GM19193 (cell line): ENCODE results near the gene HYPK.

Source experiments
- POLR2A ChIP-seq: IDR thresholded peaks from 4 replicates; pipeline ENCODE4 v1.6.1; 2011; ENCODE audit not compliant: insufficient read depth, insufficient read length; ENCODE audit errors: extremely low read depth

Gene HYPK

DNA sequence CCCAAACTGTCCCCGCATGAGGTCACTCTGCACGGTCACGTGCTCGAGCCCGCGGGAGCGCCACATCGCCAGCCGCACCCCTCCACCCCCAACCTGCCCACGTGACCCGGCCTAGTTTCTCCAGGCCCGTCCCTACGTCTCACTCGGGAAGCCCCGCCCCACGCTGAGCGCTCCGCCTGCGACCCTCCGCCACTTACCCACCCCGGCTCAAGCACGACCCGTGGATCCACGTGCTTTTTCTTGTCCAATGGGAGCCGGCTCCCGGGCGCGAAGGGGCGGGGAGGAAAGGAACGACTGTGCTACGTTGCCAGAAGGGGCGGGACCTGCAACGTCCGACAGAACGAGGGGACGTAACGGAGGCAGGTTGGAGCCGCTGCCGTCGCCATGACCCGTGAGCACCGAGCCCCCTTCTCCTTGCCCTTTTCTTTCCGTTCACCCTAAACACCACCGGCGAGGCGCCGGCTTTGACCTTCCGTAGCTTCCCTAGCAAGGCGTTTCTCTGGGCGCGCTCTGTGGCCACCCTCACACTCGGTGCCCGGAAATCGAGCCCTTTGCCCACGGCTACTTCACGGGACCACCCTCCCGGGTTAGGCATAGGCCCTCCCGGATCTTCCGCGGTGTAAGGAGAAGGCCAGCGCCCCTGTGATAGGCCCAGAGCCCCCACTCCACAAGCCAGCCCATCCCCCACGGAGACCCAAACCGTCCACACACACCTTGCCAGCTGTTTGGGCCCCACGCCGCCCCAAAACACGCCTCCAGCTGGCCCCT, 8.2 kb upstream of the HYPK start, which contains the start of gene SERF2:
TSS of gene SERF2 (plus strand) at position 328 of the 768 bp plus-strand sequence. CDS start at position 385, 57 bp downstream.
- TF ChIP-seq POLR2A, result peak; percentile 95

DNA sequence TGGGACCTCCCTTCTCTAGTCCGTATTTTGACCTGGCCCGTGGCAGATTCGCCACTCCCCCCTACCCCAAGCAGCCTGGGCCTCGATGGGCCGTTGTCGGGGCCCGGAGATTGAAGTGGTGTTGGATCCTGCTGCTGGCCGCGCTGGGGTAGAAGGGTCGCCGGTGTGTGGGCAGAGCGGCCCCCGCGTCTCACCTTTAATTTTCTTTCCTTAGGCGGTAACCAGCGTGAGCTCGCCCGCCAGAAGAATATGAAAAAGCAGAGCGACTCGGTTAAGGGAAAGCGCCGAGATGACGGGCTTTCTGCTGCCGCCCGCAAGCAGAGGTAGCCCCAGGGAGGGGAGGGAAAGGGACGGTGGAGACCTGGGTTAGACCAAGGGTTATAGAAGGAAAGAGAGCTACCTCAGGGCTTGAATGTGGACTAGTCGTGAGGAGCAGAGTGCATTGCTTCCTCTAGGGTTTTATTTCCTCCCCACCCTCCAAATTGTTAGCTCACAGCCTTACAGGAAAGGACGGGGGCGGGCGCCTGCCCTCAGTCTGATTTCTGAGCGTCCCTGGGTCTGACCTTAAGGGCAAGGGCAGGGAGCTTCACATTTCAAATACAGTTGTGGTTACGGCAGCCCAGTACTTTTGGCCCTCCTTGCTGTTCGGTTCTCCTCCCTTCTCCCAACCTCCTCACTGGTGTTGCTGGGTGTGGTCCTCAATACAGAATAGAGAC, 7.5 kb upstream of the HYPK start:
- no peak for TF ChIP-seq POLR2A

DNA sequence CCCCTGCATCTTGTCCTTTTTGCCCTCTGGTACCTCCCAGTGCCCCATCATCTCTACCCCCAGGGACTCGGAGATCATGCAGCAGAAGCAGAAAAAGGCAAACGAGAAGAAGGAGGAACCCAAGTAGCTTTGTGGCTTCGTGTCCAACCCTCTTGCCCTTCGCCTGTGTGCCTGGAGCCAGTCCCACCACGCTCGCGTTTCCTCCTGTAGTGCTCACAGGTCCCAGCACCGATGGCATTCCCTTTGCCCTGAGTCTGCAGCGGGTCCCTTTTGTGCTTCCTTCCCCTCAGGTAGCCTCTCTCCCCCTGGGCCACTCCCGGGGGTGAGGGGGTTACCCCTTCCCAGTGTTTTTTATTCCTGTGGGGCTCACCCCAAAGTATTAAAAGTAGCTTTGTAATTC, 6.8 kb upstream of the HYPK start:
- TF ChIP-seq POLR2A, result no peak

DNA sequence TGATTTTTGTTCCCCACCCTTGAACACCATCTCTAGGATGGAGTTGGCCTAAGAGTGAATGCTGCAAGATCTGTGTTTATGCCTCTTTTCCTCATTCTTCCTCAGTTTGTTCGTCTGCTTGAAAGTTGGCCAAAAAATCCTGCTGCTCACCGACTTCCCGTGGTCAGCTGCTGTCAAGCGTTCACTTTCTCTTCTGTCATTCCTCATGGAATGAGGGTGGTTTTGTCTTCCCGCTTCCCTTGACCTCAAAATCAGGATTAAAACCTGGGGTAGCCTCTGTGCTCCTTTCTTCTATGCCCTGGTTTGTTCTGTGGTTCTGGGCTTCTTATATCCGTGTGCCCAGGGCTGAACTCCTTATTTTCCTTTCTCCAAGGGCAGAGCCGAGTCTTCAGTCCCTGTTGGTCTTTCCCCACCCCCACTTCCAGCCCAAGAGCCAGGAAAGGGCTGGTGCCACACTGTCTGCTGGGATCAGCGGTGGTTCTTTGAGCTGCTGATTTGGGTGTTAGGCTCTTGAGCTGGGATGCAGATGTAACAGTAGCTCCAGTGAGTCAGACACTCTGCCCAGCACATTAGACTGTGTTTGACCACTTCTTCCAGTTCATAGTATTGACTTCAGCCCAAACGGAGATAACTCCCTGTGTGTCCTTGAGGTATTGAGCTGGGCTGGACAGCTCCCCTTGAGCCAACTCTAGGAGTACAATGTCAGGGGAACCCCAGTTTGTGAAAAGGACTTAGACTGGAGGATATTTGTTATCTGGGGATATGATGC, 5.9 kb upstream of the HYPK start:
- no peak for TF ChIP-seq POLR2A

DNA sequence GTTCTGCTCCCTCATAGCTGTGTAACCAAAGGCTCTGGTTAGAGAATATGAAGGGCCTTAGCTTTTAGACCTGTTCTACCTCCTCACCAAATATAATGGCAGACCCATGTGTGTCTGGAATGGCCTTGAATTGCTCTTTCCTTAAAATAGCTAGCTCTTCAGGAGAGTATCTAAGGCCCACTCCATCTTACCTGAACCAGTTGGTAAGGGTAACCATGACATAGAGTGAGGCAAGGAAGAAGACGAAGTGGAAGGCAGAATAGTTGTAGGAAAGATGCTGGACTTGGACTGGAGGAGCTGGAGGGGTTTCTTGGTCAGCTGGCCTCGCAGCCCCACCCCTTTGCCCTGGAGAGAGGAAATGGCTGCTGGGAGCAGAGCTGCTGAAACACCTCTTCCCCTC, 5.2 kb upstream of the HYPK start:
- TF ChIP-seq POLR2A, result no peak

DNA sequence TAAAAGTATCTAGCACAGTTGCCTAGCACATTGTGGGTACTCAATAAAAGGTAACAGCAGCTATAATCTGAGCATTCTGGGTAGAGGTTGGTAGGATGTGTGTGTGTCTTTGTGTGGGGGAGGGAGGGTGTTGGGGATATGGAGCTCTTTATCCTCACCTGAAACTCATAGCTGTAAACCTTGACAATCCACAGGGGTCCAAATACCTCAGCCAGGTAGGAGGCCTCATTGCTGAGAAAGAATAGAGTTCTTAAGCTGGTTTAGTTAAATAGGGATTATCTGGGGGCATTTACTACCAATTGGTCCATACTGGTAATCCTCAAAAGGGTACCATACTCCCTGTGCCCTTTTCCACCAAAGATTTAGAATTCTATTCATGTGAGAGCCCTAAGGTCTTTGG, 4.4 kb upstream of the HYPK start:
- no peak for TF ChIP-seq POLR2A

DNA sequence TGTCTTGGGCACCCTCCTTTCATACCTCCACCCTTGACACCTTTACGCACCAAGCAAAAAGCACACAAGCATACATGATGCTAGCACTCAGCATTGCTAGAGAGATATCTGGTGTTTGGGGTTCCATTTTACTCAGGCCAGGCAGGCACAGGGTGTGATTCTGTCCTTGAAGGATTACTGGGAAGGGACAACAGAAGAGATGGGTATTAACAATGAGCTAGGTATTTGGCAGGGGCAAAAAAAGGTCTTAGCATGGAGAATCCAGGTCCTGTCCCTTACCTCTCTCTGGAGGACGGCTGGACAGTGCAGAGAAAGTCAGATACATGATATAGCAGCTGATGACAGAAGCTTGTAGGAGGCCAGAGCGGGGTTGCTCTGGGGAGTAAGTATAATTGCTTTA, 3.8 kb upstream of the HYPK start:
- no peak for TF ChIP-seq POLR2A

DNA sequence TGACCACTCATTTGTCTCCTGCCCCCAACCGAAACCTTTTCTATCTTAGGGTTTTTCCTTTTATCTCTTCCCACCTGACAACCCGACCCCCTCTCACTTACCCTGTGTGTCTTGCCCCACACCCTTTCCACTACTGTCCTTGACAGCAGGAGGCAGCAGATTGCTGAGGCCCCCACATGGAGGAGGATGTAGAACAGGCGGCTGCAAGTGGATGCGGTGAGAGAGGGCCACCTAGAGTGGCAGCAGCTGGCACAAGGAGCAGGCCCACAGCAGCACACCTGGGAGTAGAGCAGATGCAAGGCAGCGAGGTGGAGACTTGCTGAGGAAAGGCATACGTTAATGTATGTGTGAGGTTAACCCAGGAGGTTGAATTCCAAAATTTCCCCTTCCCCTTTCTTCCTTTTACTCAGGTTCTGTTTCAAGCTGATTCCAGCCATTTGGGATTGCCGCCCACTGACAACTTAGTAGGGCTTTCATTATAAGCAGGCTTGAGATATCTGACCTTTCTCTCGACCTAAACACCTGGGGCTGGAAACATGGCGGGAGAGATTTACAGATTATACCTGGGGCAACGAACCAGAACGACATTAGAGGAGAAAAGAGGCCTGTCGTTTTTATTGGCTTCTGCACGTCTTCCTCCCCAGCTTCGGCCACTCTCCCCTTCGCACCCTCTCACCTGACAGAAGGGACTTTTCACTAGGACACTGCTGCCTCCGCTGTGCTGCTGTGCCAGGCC, 1.0 kb upstream of the HYPK start:
- no peak for TF ChIP-seq POLR2A

DNA sequence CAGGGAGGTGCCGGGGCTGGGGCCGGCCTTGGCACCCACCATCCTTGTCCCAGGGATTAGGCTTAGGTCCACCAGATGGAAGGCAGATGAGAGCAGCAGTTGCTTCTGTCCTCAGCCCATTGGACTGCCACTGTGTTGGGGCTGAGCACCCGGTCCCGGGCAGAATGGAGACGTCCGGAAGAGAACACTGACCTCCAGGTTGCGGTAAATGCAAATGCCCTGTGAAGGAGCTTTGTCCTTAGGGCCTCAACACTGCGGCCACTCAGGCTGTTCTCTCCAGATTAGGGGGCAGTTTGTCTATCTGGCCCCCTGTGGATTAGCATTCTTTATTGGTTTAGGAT, 484 bp upstream of the HYPK start, which contains the start of gene SERINC4:
TSS of gene SERINC4 (minus strand) at position 276 of the 341 bp plus-strand sequence. CDS start at position 42, 234 bp downstream.
- TF ChIP-seq POLR2A, result no peak

DNA sequence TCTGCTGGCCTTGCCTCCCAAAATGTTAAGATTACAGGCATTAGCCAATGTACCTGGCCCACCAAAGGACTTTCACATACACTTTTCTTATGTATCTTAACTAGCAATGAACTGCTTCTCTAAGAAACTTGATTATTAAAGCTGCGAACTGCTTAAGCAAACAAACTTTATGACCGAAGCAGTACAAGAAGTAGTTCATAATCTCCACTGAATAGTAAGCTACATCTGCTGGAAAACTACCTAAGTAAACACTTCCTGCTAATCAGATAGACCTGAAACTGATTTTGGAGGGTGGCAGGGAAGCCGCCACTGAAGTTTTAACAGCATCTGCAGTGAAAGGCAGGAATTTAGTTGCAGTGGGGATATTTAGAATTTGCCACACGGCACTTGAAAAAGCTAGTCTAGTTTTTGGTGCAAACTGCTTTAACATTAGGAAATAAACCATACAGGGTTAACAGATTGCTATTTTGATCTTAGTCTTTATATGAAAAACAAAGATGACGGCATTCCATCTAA, 8.1 kb downstream of the HYPK start:
- TF ChIP-seq POLR2A, result no peak

DNA sequence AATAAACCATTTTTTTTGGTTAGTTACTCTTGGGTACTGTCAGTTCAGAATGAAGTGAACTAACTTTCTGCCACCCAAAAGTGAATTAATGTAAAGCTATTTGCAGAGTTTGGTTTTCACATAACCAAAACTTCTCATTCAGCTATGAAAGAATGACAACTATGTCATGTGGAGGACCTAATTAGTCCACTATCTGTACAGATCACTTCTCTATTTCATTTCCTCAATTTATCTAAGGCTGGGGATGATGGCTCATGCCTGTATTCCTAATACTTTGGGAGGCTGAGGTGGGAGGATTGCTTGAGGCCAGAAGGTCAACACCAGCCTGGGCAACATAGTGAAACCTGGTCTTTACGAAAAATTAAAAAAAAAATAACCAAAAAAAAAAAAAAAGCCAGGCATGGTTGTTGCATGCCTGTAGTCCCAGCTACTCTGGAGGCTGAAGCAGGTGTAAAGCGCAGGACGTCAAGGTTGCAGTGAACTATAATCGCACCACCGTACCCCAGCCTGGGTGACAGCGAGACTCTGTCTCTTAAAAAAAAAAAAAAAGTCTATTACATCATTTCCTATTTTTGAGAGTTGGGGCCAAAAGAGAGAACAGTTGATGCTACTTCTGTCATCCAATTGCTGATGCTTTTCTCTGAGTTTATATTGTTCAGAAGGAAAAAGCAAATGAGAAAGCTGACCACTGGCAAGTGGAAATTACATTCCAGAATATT, 8.7 kb downstream of the HYPK start:
- no peak for TF ChIP-seq POLR2A

DNA sequence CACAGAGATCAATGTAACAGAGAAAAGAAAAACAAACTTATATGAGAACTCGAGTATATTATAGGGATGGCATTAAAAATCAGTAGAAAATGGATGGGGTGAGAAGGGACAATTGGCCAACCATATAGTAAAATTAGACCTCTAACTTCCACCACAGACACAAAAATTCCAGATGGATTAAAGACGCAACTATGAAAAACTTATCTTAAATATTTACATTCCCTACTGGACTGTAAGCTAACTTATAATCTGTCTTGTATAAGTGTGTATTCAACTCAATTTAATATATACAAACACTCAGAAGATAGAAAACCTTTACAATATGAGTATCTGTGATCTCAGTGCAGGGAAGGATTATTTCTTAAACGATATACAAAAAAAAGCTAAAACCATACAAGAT, 21.1 kb downstream of the HYPK start:
- TF ChIP-seq POLR2A, result no peak

DNA sequence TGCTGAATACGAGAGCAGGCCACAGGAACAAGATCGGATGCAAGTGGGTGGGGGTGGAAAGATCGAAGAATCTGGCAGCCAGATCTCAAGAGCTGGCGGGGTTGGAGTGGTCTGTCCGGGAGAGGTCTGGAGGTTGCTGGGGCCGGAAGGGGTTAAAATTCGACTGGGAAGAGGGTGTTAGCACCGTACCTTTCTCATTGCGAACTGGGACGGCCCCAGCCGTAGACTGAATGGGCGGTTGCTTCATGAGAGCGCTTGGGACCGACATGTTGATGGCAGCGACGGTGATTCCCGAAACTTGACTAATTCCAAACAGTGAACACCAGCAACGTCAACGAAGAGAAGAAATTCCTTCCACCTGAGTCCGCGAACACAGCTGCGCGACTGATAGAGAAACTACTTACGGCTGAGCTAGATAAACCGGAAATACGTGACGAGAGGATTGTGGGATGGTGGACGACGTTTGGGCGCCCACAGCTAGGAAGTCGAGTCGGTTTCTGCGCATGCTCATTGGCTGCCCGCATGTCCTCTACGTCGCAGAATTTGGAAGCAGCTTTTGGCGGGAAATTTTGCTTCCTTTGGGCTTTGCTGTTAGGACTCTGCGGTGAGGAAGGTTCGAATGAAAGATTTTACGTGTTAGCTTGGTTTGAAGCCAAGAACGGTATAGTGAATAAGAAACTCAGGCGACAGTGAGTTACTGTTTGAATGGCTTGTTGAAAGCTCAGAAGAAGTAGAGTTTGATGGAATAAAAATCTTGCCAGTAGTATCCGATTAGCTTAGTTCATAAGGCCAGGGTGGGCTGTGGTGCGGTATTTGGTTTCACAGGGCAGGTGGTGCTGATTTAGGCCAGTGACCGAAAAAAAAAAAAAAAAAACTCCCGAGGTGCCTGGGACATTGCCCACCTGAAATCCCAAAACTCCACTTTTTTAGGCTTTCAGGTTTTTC, 24.2 kb downstream of the HYPK start, which contains the start of gene MFAP1:
TSS of gene MFAP1 (minus strand) at position 389 of the 945 bp plus-strand sequence. CDS start at position 268, 121 bp downstream.
- TF ChIP-seq POLR2A, result peak; percentile 93
